Astrocyte of the cerebellum (primary cell): ENCODE results near the gene STX8.

Experiments
- DNase-seq: peaks from one replicate; pipeline ENCODE4 v3.0.0-alpha.2; 2011; ENCODE audit warnings: low read depth
- H3K4me3 ChIP-seq: 2 replicates; pipeline ENCODE4 v1.5.1; 2011; ENCODE audit warnings: mild to moderate bottlenecking, low read depth, low read length, moderate library complexity
- CTCF ChIP-seq: IDR thresholded peaks from 2 replicates; pipeline ENCODE4 v1.5.1; 2012; ENCODE audit warnings: low read length, low read depth, moderate library complexity, mild to moderate bottlenecking; ENCODE audit errors: missing control alignments
- in situ Hi-C: cut with HindIII; loops from 2 replicates; pipeline ENCODE4 v1.10.0; 2017; ENCODE audit warnings: low sequenced_read_pairs

The STX8 gene

GRCh38 chr17:9414471-9414870 is 161.1 kb downstream of the STX8 start:
- in situ Hi-C loops = no loop called here
- no peak overlapping the region for H3K4me3 ChIP-seq
- DNase-seq = no peak
- no peak for TF ChIP-seq CTCF

- no peak for TF ChIP-seq CTCF
- H3K4me3 ChIP-seq = no peak overlapping the region
- in situ Hi-C loops = no loop called here
- no peak for DNase-seq
Observed at GRCh38 chr17:9410737-9411136, 164.9 kb downstream of the STX8 start.

- no peak overlapping the region for H3K4me3 ChIP-seq
- in situ Hi-C loops = no loop called here
- TF ChIP-seq CTCF = no peak
- no peak for DNase-seq
Observed at GRCh38 chr17:9410301-9410700, 165.3 kb downstream of the STX8 start.

GRCh38 chr17:9409878-9410277 is 165.7 kb downstream of the STX8 start:
- TF ChIP-seq CTCF = no peak
- no peak for DNase-seq
- in situ Hi-C loops = no loop called here
- H3K4me3 ChIP-seq = no peak overlapping the region

- DNase-seq = no peak
- in situ Hi-C loops = no loop called here
- no peak for TF ChIP-seq CTCF
Observed at GRCh38 chr17:9408868-9409829, 166.5 kb downstream of the STX8 start.

GRCh38 chr17:9408381-9408780 is 167.2 kb downstream of the STX8 start:
- in situ Hi-C loops = no loop called here
- DNase-seq = peak; percentile 65
- H3K4me3 ChIP-seq = no peak overlapping the region
- no peak for TF ChIP-seq CTCF

More at GRCh38 chr17:9408868-9409829, 166.5 kb downstream of the STX8 start:
- H3K4me3 ChIP-seq = no peak overlapping the region
